ENCODE results near the gene SMIM22. TPM values are rescaled to one million over a fixed set of nuclear protein-coding genes. Genes with fewer than 3 reads are reported as not detected.

SMIM22 gene
- total and polyA plus RNA-seq, 9 donors: 1.5 to 30.9 (median 7.8) TPM; not detected in 5

DNA sequence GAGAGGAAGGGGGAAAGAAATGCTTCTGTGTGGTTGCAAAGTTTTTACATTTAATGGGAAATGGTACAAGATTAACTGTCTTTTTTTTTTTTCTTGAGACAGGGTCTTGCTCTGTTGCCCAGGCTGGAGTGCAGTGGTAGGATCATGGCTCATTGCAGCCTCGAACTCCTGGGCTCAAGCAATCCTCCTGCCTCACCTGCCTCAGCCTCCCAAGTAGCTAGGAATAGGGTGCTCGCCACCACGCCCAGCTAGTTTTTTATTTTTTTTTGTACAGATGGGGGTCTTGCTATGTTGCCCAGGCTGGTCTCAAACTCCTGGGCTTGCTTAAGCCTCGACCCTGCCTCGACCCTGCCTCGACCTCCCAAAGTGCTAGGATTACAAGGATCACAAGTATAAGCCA, 11.1 kb downstream of the SMIM22 start:
- Histone ChIP-seq H3K4me3 (no peak overlapping the region), H3K4me1 (ENCODE audit: insufficient read depth) (peaks cover 6% of the 10 kb centered on the region), H3K9me3 (no peaks in the 10 kb centered on the region), H3K27me3 (no peaks in the 10 kb centered on the region), H3K36me3 (no peaks in the 10 kb centered on the region), H3K27ac (no peak overlapping the region)
- no peak for DNase-seq
- TF ChIP-seq POLR2A (IDR thresholded peaks at IDR 0.05): no peak
- TF ChIP-seq, protein P1, sequence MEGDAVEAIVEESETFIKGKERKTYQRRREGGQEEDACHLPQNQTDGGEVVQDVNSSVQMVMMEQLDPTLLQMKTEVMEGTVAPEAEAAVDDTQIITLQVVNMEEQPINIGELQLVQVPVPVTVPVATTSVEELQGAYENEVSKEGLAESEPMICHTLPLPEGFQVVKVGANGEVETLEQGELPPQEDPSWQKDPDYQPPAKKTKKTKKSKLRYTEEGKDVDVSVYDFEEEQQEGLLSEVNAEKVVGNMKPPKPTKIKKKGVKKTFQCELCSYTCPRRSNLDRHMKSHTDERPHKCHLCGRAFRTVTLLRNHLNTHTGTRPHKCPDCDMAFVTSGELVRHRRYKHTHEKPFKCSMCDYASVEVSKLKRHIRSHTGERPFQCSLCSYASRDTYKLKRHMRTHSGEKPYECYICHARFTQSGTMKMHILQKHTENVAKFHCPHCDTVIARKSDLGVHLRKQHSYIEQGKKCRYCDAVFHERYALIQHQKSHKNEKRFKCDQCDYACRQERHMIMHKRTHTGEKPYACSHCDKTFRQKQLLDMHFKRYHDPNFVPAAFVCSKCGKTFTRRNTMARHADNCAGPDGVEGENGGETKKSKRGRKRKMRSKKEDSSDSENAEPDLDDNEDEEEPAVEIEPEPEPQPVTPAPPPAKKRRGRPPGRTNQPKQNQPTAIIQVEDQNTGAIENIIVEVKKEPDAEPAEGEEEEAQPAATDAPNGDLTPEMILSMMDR (IDR thresholded peaks at IDR 0.05): no peak
- no peak for TF ChIP-seq EP300 (IDR thresholded peaks at IDR 0.05)
- intact Hi-C loops (cut with DNase I): no loop called here
- WGBS, 3 donors: 90 to 96% (median 93%) methylated on average over 6 of the region's 6 CpGs

DNA sequence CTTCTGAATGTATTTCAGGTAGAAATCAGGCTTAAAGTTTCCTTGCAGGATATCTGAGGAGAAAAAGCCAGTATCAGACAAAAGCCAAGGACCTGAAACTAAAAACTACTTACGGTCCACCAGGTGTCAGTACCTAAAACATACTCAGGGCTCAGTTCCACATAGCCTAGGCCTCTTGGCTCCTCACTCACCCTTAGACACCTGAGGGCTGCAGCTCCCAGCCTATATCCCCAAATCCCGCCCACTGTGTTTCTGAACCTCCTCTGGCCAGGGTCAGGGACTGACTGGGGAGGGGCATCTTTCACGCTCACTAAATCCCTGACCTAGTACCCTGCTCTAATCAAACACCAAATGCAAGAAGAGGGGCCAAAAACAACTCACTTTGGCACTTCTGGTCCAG, 16.1 kb downstream of the SMIM22 start:
- no peaks in the 10 kb centered on the region for H3K36me3 ChIP-seq
- H3K27ac ChIP-seq: no peak overlapping the region
- no peak overlapping the region for H3K4me3 ChIP-seq
- TF ChIP-seq EP300 (IDR thresholded peaks at IDR 0.05) (no peak), POLR2A (IDR thresholded peaks at IDR 0.05) (no peak)
- TF ChIP-seq, protein P1 (IDR thresholded peaks at IDR 0.05): no peak
- no peaks in the 10 kb centered on the region for H3K9me3 ChIP-seq
- intact Hi-C loops (cut with DNase I): no loop called here
- WGBS, 3 donors: 83 to 97% (median 88%) methylated on average over 3 of the region's 3 CpGs
- H3K4me1 ChIP-seq (ENCODE audit: insufficient read depth): no peaks in the 10 kb centered on the region
- no peaks in the 10 kb centered on the region for H3K27me3 ChIP-seq
- DNase-seq: no peak

DNA sequence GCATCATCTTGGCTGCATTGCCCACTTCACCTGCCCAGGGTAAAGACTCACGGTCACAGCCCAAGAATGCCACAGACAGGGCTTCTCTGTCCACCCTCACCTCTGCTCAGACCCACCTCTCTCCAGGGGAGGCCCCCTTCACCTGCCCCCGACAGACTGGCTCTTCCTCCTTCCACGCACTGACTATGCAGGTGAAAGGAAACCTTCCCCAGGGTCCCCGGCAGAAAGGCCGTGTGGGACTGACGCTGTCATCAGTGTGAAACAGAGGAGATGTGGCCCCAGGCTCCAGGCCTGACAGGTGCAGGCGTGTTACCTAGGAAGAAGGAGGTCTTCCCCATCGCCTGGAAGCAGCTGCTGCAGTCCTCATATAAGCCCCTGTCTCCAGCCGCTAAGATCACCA, 16.6 kb downstream of the SMIM22 start:
- TF ChIP-seq, protein P1 (IDR thresholded peaks at IDR 0.05): no peak
- TF ChIP-seq EP300 (IDR thresholded peaks at IDR 0.05): no peak
- TF ChIP-seq POLR2A (IDR thresholded peaks at IDR 0.05): no peak
- Histone ChIP-seq H3K27ac (no peak overlapping the region), H3K9me3 (no peaks in the 10 kb centered on the region), H3K27me3 (no peaks in the 10 kb centered on the region), H3K4me1 (ENCODE audit: insufficient read depth) (no peaks in the 10 kb centered on the region), H3K4me3 (no peak overlapping the region), H3K36me3 (no peaks in the 10 kb centered on the region)
- WGBS, 3 donors: 83 to 89% (median 85%) methylated on average over 9 of the region's 9 CpGs
- intact Hi-C loops (cut with DNase I): no loop called here
- DNase-seq: no peak

DNA sequence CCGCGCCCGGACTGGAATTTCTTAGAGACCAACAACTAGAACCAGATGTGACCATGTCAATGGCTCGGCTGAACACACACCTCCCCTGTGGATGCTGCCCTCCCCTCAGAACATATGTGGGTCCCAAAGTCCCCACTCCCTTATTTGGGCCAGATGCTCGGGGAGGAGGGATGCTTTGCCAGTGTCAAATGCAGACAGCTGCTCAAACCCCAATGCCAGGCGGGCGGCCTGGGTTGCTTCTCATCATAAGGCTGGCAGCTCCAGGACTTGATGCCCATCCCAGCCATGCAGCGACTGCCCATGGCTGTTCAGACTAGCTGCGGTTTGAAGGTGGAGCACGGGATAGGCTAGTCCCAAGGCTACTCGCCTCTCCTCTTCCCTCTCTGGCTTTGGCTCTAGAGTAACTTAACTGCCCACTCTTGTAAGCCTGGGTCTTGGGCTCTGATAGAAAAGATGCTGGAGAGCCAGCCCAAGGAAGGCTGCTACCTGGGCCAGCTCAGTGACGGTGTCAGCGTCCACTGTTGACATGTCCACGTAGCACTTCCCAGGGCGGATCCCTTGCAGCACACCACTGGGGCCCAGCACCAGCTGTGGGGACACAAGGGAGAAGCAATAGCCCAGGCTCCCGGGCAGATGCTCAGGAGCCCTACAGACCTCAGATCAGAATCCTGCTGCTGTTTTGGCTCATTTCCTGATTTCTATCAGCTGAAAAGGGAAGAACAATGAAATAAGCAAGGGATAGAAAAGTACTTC, 18.3 kb downstream of the SMIM22 start:
- 94 to 96% (median 96%) methylated on average over 16 of the region's 16 CpGs for WGBS, 3 donors
- Histone ChIP-seq H3K4me1 (ENCODE audit: insufficient read depth) (no peaks in the 10 kb centered on the region), H3K27ac (no peak overlapping the region), H3K36me3 (no peaks in the 10 kb centered on the region), H3K9me3 (no peaks in the 10 kb centered on the region), H3K4me3 (no peak overlapping the region), H3K27me3 (no peaks in the 10 kb centered on the region)
- TF ChIP-seq EP300 (IDR thresholded peaks at IDR 0.05): no peak
- TF ChIP-seq, protein P1 (IDR thresholded peaks at IDR 0.05): no peak
- TF ChIP-seq POLR2A (IDR thresholded peaks at IDR 0.05): no peak
- DNase-seq: no peak
- intact Hi-C loops (cut with DNase I): no loop called here
